Muscle layer of colon (tissue), 2 donors: ENCODE results near the gene RWDD4.

Source experiments
- H3K27ac ChIP-seq: one replicate; pipeline ENCODE4 v1.7.0; 2013; ENCODE audit warnings: low read depth, mild to moderate bottlenecking, low read length, moderate library complexity
- H3K27me3 ChIP-seq, 2 donors: one replicate each; pipeline ENCODE4 v1.7.0; 2013; ENCODE audit warnings: low read length in 2 of 2, mild to moderate bottlenecking in 2 of 2; ENCODE audit not compliant: insufficient read depth in 2 of 2, control insufficient read depth in 1 of 2
- H3K36me3 ChIP-seq: one replicate; pipeline ENCODE4 v1.7.0; 2013; ENCODE audit warnings: mild to moderate bottlenecking, low read length; ENCODE audit not compliant: insufficient read depth
- H3K4me1 ChIP-seq: one replicate; pipeline ENCODE4 v1.7.0; 2013; ENCODE audit warnings: mild to moderate bottlenecking, low read length; ENCODE audit not compliant: insufficient read depth
- H3K4me3 ChIP-seq, 2 donors: one replicate each; pipeline ENCODE4 v1.7.0; 2013; ENCODE audit warnings: low read length in 2 of 2, low read depth in 1 of 2, mild to moderate bottlenecking in 1 of 2, moderate library complexity in 1 of 2
- H3K9ac ChIP-seq: one replicate; pipeline ENCODE4 v1.7.0; 2013; ENCODE audit warnings: low read length
- H3K9me3 ChIP-seq: one replicate; pipeline ENCODE4 v1.7.0; 2013; ENCODE audit warnings: mild to moderate bottlenecking, low read length
- donor health status: abdominal sarcoma.
- donor health status: Adenocarcinoma of cecum.

The RWDD4 gene

DNA sequence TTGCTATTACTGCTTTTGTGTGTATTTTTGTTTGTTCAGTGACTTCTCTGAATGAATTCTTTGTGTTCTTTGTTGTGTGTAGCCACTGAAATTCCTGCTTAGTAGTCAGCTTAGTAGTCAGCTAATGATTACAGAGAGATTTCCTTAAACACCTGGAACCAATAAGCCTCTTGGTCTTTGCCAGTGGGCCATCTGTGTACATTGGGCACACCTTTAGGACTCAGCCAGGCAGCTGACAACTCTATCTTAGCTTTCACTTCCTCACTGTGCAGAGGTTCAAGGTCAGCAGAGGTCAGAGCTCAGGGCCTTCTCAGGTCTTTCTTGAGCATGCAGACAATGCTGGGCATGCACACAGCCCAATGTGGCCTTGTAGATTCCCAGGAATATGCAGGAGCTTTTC, 59.3 kb downstream of the RWDD4 start:
- no peak overlapping the region for H3K4me3 ChIP-seq
- H3K9me3 ChIP-seq: no peaks in the 10 kb centered on the region
- no peak overlapping the region for H3K27ac ChIP-seq
- H3K9ac ChIP-seq: no peak overlapping the region
- no peaks in the 10 kb centered on the region for H3K36me3 ChIP-seq
- H3K4me1 ChIP-seq: no peaks in the 10 kb centered on the region
- H3K27me3 ChIP-seq: no peaks in the 10 kb centered on the region

DNA sequence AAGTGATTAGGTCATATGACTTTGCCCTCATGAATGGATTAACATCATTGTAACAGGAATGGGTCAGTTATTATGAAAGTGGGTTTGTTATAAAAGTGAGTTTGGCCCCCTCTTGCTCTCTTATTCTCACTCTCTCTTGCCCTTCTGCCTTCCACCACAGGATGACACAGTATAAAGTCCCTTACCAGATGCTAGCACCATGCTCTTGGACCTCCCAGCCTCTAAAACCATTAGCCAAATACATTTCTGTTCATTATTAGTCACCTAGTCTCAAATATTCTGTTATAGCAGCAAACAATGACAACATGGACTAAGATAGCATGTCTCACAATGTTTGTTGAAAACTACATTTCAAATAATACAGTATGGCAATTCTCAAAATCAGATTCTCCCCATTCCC, 59.7 kb downstream of the RWDD4 start:
- H3K4me1 ChIP-seq: no peaks in the 10 kb centered on the region
- no peak overlapping the region for H3K27ac ChIP-seq
- H3K27me3 ChIP-seq: no peaks in the 10 kb centered on the region
- no peak overlapping the region for H3K9ac ChIP-seq
- no peaks in the 10 kb centered on the region for H3K36me3 ChIP-seq
- no peaks in the 10 kb centered on the region for H3K9me3 ChIP-seq
- no peak overlapping the region for H3K4me3 ChIP-seq

DNA sequence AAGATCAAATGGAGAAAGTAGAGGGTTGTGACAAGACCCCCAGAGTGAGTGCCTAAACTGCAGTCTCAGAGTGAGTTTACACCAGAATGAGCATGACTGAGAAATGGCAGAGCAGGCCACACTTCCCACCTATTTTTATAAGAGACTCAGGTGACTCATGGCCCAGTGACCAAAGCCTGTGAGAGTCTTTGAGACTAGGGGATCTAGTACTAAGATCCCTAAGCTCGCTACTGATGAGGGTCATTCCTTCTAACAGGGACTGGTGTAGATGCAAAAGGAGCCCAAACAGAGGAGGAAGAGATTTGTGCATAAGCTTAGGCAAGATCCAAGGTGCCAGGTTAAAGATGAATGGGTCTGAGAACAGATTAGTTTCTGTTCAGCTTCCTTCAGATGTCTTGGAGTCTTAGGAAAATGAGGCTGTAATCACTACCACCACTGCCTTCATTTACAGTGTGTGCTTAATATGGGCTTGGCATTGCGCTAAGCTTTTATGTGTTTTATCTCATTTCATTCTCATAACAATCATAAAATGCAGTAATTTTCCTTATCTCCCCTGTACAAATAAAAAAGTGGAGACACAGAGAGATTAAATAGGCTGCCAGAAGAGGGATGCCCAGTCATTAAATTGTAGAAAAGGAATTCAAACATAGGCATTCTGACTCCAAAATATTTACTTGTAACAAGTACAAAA, 62.8 kb downstream of the RWDD4 start:
- H3K27ac ChIP-seq: no peak overlapping the region
- no peak overlapping the region for H3K4me3 ChIP-seq

DNA sequence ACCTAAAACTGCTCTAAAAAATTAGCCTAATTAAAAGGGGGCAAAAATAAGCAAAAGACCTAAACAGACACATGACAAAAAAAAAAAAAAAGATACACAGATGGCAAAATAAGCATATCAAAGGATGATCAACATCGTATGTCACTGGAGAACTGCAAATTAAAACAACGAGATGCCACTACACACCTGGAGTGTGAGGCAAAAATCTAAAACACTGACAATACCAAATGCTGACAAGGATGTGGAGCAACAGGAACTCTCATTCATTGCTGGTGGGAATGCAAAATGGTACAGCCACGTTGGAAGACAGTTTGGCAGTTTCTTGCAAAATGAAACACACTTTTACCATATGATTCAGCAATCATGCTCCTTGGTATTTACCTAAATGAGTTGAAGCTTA, 64.2 kb downstream of the RWDD4 start:
- no peak overlapping the region for H3K27ac ChIP-seq
- H3K9me3 ChIP-seq: no peaks in the 10 kb centered on the region
- H3K36me3 ChIP-seq: no peaks in the 10 kb centered on the region

More for the DNA sequence above, 62.8 kb downstream of the RWDD4 start:
- Histone ChIP-seq H3K9me3 (no peaks in the 10 kb centered on the region), H3K4me1 (no peaks in the 10 kb centered on the region), H3K36me3 (no peaks in the 10 kb centered on the region), H3K9ac (no peak overlapping the region), H3K27me3 (no peaks in the 10 kb centered on the region)

DNA sequence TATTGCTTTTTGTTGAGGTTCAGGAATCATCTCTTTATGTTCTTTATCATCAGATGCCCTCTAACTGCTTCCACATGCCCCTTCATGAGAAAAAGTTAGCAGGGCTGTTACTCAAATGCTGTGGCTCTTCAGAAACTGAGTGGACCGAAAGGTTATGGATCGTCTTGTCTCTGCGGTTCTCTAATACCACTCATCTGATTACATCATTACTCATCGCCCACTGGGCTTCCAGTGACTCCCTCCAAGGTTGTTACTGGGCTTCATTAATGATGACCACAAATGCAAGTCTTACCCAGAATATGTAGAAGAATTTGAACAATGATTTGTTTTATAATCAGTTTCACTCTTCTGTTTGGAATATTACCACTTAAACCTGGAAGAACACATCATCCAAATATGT, 67.7 kb downstream of the RWDD4 start:
- Histone ChIP-seq H3K9ac (no peak overlapping the region), H3K27ac (no peak overlapping the region), H3K4me3 (no peak overlapping the region), H3K36me3 (no peaks in the 10 kb centered on the region), H3K27me3 (no peaks in the 10 kb centered on the region), H3K9me3 (no peaks in the 10 kb centered on the region), H3K4me1 (no peaks in the 10 kb centered on the region)

More for the DNA sequence above, 64.2 kb downstream of the RWDD4 start:
- no peaks in the 10 kb centered on the region for H3K27me3 ChIP-seq
- no peak overlapping the region for H3K4me3 ChIP-seq
- H3K4me1 ChIP-seq: no peaks in the 10 kb centered on the region
- no peak overlapping the region for H3K9ac ChIP-seq
